GM12873 (cell line): ENCODE data around the gene RAB7B.

Experiments
- CTCF ChIP-seq: IDR thresholded peaks from 2 replicates; pipeline ENCODE4 v1.5.1; 2012; ENCODE audit warnings: low read depth, mild to moderate bottlenecking, moderate library complexity, low read length, control low read depth; ENCODE audit not compliant: insufficient read depth; ENCODE audit errors: missing control alignments

The RAB7B gene

GRCh38 chr1:206002871-206003801 lies at the start of gene RAB7B:
TSS of gene RAB7B (minus strand) at chr1:206003395. CDS start at chr1:205994135, 9,260 bp downstream.
- TF ChIP-seq CTCF = no peak

- TF ChIP-seq CTCF = peak; percentile 5
Observed at GRCh38 chr1:206050655-206051235, 47.5 kb upstream of the RAB7B start.

GRCh38 chr1:206049919-206050600 lies 46.9 kb upstream of the RAB7B start:
- TF ChIP-seq CTCF = no peak

- no peak for TF ChIP-seq CTCF
Observed at GRCh38 chr1:206049293-206049692, 46.1 kb upstream of the RAB7B start.

GRCh38 chr1:206048582-206048981 lies 45.4 kb upstream of the RAB7B start:
- no peak for TF ChIP-seq CTCF

- no peak for TF ChIP-seq CTCF
Observed at GRCh38 chr1:206047271-206047670, 44.1 kb upstream of the RAB7B start.

GRCh38 chr1:206041640-206042039 lies 38.4 kb upstream of the RAB7B start:
- no peak for TF ChIP-seq CTCF
